ENCODE results near the gene EVC.

Gene EVC

GRCh38 chr4:5857199-5857598 is 146.2 kb downstream of the EVC start:
- no peak for DNase-seq

- DNase-seq, result no peak
These were observed 147.2 kb downstream of the EVC start for GRCh38 chr4:5858020-5858769.

DNA sequence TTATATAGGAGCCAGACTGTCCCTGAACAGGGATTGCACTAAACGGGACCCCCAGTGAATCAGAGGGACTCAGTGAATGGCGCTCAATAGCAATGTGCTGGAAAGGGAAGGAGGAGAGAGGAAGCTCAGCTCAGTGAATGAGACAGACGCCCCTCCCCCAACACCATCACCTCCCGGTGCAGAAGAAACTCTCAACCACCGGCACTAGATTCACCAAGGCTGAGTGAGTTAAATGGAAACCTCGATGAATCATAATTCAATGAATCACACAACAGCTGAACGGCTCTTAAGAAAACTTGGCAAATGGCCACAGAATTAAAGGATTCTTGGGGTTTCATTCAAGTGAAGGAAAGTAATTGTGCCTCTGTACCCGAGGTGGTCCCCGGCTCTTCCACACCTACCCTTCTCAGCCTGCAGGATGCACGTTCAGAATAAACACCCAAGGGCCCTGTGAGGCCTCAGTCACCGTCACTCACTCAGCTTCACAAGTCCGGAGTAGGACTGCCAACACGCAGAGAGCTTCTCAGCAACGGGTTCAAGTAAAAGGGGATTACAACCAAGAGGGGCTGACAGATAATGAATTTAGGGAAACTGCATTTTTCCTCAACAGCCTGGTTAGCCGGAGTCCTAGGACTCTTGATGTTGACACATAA is 152.6 kb downstream of the EVC start:
- peak; percentile 81 for DNase-seq

Data from NK-92 treated with Interleukin-12 subunit alpha and Interleukin-12 subunit beta, amount 100 ng/mL, for 24 hours (cell line).